ENCODE results near the gene DRC1.

Gene DRC1

DNA sequence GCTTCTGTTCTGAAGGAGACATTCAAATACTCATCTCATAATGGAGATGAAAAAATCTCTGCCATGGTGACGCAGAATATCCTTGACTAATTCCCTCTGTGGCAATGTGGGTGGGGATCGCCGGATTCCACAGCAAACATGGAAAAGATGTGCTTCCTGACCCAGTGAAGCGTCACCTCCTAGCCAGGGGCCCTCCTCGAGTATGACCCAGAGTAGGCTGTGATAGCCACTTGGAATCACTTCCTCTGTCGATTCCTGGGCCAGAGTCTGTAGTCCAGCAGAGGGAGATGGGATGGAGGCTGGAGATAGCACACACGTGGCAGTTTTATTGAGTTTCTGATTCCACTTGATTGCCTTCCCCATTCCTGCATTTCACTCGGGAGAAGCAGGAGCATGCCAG lies 36.8 kb downstream of the DRC1 start:
- no peaks in the 10 kb centered on the region for H3K36me3 ChIP-seq (replicated peaks; ENCODE audit: insufficient read depth, low read length)
- no peak overlapping the region for H3K4me2 ChIP-seq (ENCODE audit: low read depth, low read length)
- H4K20me1 ChIP-seq (ENCODE audit: insufficient read depth, low read length): no peaks in the 10 kb centered on the region
- H3K9me3 ChIP-seq (replicated peaks; ENCODE audit: insufficient read depth, low read length): no peaks in the 10 kb centered on the region
- H3K9ac ChIP-seq (ENCODE audit: low read length): no peak overlapping the region
- DNase-seq: no peak
- no peak overlapping the region for H2AFZ ChIP-seq (ENCODE audit: low read length)
- H3K27me3 ChIP-seq (replicated peaks; ENCODE audit: insufficient read depth, low read length): no peaks in the 10 kb centered on the region
- no peak overlapping the region for H3K4me3 ChIP-seq (ENCODE audit: low read length)
- H3K27ac ChIP-seq (ENCODE audit: low read length): no peak overlapping the region
- no peaks in the 10 kb centered on the region for H3K4me1 ChIP-seq (ENCODE audit: low read length)
- H3K9me2 ChIP-seq (replicated peaks; ENCODE audit: insufficient read depth, low read length): no peaks in the 10 kb centered on the region
- no peaks in the 10 kb centered on the region for H3K79me2 ChIP-seq (ENCODE audit: low read length)
- no peak for TF ChIP-seq EZH2phosphoT487 (IDR thresholded peaks at IDR 0.05; ENCODE audit: low read length)
- TF ChIP-seq, protein P1, sequence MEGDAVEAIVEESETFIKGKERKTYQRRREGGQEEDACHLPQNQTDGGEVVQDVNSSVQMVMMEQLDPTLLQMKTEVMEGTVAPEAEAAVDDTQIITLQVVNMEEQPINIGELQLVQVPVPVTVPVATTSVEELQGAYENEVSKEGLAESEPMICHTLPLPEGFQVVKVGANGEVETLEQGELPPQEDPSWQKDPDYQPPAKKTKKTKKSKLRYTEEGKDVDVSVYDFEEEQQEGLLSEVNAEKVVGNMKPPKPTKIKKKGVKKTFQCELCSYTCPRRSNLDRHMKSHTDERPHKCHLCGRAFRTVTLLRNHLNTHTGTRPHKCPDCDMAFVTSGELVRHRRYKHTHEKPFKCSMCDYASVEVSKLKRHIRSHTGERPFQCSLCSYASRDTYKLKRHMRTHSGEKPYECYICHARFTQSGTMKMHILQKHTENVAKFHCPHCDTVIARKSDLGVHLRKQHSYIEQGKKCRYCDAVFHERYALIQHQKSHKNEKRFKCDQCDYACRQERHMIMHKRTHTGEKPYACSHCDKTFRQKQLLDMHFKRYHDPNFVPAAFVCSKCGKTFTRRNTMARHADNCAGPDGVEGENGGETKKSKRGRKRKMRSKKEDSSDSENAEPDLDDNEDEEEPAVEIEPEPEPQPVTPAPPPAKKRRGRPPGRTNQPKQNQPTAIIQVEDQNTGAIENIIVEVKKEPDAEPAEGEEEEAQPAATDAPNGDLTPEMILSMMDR (IDR thresholded peaks at IDR 0.05; ENCODE audit: low read length): no peak
- TF ChIP-seq EZH2 (optimal IDR thresholded peaks at IDR 0.05; ENCODE audit: low read depth, low read length): no peak
- no peaks in the 10 kb centered on the region for H3F3A ChIP-seq (ENCODE audit: insufficient read depth, low read length)

DNA sequence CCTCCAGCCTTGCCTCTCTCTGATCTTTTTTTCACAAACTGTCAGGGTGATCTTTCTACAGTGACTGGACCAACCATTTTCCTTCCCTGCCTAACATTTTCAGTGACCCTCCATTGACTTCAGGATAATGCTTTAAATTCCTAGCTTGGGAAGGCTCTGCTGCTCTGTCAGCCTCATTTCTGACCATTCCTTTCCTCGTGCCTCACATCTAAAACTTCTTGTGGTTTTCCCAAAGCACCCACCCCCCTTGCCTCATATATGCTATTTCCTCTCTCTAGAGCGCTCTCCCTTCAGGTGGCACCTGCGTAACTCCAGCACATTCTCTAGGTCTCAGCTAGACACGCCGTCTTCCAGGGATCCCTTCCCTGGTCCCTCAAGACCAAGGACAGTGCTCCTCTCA lies 37.2 kb downstream of the DRC1 start:
- Histone ChIP-seq H3F3A (ENCODE audit: insufficient read depth, low read length) (no peaks in the 10 kb centered on the region), H3K9me3 (replicated peaks; ENCODE audit: insufficient read depth, low read length) (no peaks in the 10 kb centered on the region), H2AFZ (ENCODE audit: low read length) (no peak overlapping the region), H3K27me3 (replicated peaks; ENCODE audit: insufficient read depth, low read length) (no peaks in the 10 kb centered on the region), H3K4me2 (ENCODE audit: low read depth, low read length) (no peak overlapping the region), H3K9me2 (replicated peaks; ENCODE audit: insufficient read depth, low read length) (no peaks in the 10 kb centered on the region), H3K9ac (ENCODE audit: low read length) (no peak overlapping the region), H3K4me3 (ENCODE audit: low read length) (no peak overlapping the region), H3K36me3 (replicated peaks; ENCODE audit: insufficient read depth, low read length) (no peaks in the 10 kb centered on the region), H3K27ac (ENCODE audit: low read length) (no peak overlapping the region), H3K79me2 (ENCODE audit: low read length) (no peaks in the 10 kb centered on the region), H4K20me1 (ENCODE audit: insufficient read depth, low read length) (no peaks in the 10 kb centered on the region), H3K4me1 (ENCODE audit: low read length) (no peaks in the 10 kb centered on the region)
- no peak for DNase-seq
- TF ChIP-seq, protein P1 (IDR thresholded peaks at IDR 0.05; ENCODE audit: low read length): no peak
- TF ChIP-seq EZH2phosphoT487 (IDR thresholded peaks at IDR 0.05; ENCODE audit: low read length) (no peak), EZH2 (optimal IDR thresholded peaks at IDR 0.05; ENCODE audit: low read depth, low read length) (no peak)

DNA sequence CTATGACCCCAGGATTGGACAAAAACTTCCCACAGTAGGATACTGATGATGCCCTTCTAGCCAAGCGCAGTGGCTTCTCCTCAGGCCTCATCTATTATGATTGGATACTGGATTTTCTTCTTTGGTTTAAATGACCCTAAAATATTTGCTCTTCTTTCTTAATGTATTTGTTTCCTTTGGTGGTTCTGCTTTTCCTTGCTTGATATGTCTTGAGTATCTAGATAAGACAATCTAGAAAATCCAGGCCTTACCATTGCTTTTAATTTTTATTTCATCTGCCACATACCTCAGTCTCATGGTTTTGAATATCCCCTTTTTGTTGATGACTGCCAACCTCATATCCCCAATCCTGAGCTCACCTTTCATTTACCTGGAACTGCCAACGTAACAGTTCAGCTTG lies 40.6 kb downstream of the DRC1 start:
- H3K79me2 ChIP-seq (ENCODE audit: low read length): no peaks in the 10 kb centered on the region
- H2AFZ ChIP-seq (ENCODE audit: low read length): no peak overlapping the region
- H3K9me3 ChIP-seq (replicated peaks; ENCODE audit: insufficient read depth, low read length): no peaks in the 10 kb centered on the region
- H3K9me2 ChIP-seq (replicated peaks; ENCODE audit: insufficient read depth, low read length): no peaks in the 10 kb centered on the region
- TF ChIP-seq, protein P1 (IDR thresholded peaks at IDR 0.05; ENCODE audit: low read length): no peak
- TF ChIP-seq EZH2 (optimal IDR thresholded peaks at IDR 0.05; ENCODE audit: low read depth, low read length) (no peak), EZH2phosphoT487 (IDR thresholded peaks at IDR 0.05; ENCODE audit: low read length) (no peak)
- no peaks in the 10 kb centered on the region for H3K36me3 ChIP-seq (replicated peaks; ENCODE audit: insufficient read depth, low read length)
- no peak overlapping the region for H3K9ac ChIP-seq (ENCODE audit: low read length)
- H3K27me3 ChIP-seq (replicated peaks; ENCODE audit: insufficient read depth, low read length): no peaks in the 10 kb centered on the region
- H3F3A ChIP-seq (ENCODE audit: insufficient read depth, low read length): no peaks in the 10 kb centered on the region
- no peaks in the 10 kb centered on the region for H4K20me1 ChIP-seq (ENCODE audit: insufficient read depth, low read length)
- H3K4me1 ChIP-seq (ENCODE audit: low read length): no peaks in the 10 kb centered on the region
- no peak overlapping the region for H3K27ac ChIP-seq (ENCODE audit: low read length)
- H3K4me2 ChIP-seq (ENCODE audit: low read depth, low read length): no peak overlapping the region
- no peak for DNase-seq
- H3K4me3 ChIP-seq (ENCODE audit: low read length): no peak overlapping the region
